Smooth muscle cell of the brain vasculature (primary cell): Measurements from ENCODE around the gene SYNE4.
"Not testable (repeated sequence)": the region's sequence is repeated elsewhere in the genome, so short reads cannot be mapped to it uniquely, and the experiment has no call there.

Experiments
- DNase-seq: peaks from one replicate; pipeline ENCODE4 v3.0.0-alpha.2; 2012; ENCODE audit warnings: low read depth, low spot score

Gene SYNE4

GRCh38 chr19:36008336-36008978, at the start of gene SYNE4:
Gene SYNE4 (minus strand): TSS chr19:36008813. CDS start chr19:36008681, 132 bp downstream.
- DNase-seq, result no peak

GRCh38 chr19:36054733-36055686, 46.4 kb upstream of the SYNE4 start, which contains the start of gene WDR62:
Gene WDR62 (plus strand): TSS chr19:36054897. CDS start chr19:36054972, 75 bp downstream.
- peak; percentile 80 for DNase-seq

GRCh38 chr19:36054119-36054732, 45.6 kb upstream of the SYNE4 start, which contains the start of gene THAP8:
Gene THAP8 (minus strand): TSS chr19:36054285. CDS start chr19:36054217, 68 bp downstream.
- DNase-seq, result peak; percentile 100

- DNase-seq, result no peak
These were observed 43.0 kb upstream of the SYNE4 start for GRCh38 chr19:36051637-36052036.

- DNase-seq, result no peak
These were observed 42.6 kb upstream of the SYNE4 start for GRCh38 chr19:36051236-36051635.

- no peak for DNase-seq
These were observed 40.6 kb upstream of the SYNE4 start for GRCh38 chr19:36049080-36049698.

GRCh38 chr19:36047835-36048234, 39.2 kb upstream of the SYNE4 start:
- no peak for DNase-seq

GRCh38 chr19:36046443-36047050, 37.9 kb upstream of the SYNE4 start:
- no peak for DNase-seq

- DNase-seq, result no peak
These were observed 35.3 kb upstream of the SYNE4 start for GRCh38 chr19:36043952-36044351.

- DNase-seq, result no peak
These were observed 33.2 kb upstream of the SYNE4 start for GRCh38 chr19:36041831-36042230.

- not testable (repeated sequence) for DNase-seq
These were observed 32.5 kb upstream of the SYNE4 start for GRCh38 chr19:36041092-36041491.

- DNase-seq, result no peak
These were observed 31.9 kb upstream of the SYNE4 start for GRCh38 chr19:36040495-36040894.

- no peak for DNase-seq
These were observed 23.9 kb upstream of the SYNE4 start, which contains the start of gene CLIP3 for GRCh38 chr19:36032251-36033104. Gene CLIP3 (minus strand): TSS chr19:36032873. CDS start chr19:36032357, 516 bp downstream.

- DNase-seq, result no peak
These were observed 22.7 kb upstream of the SYNE4 start for GRCh38 chr19:36031308-36031707.

GRCh38 chr19:36030264-36031148, 21.9 kb upstream of the SYNE4 start:
- no peak for DNase-seq

GRCh38 chr19:36028313-36029041, 19.9 kb upstream of the SYNE4 start:
- no peak for DNase-seq

- DNase-seq, result no peak
These were observed 19.1 kb upstream of the SYNE4 start for GRCh38 chr19:36027696-36028095.

- DNase-seq, result no peak
These were observed 17.7 kb upstream of the SYNE4 start for GRCh38 chr19:36026091-36026876.
